Endothelial cell of umbilical vein (primary cell): ENCODE results near the gene PDE1A. TPM values are rescaled to one million over a fixed set of nuclear protein-coding genes. Genes with fewer than 3 reads are reported as not detected.

ENCODE experiments used
- BruUV-seq: library from RNA; stranded (reverse); fragments of 400-500 nt; replicated peaks from 2 replicates; lab custom pipeline; 2021; lab: Mats Ljungman, UMichigan
- CTCF ChIA-PET: fragments of 300-600, 350-600 bp; sonication (Branson Sonifier 250); formaldehyde crosslinking; loops from one replicate; lab custom pipeline; 2021; ENCODE audit warnings: antibody characterized with exemption, inconsistent platforms; lab: Charles Lee
- POLR2A ChIA-PET: fragments of 300-600, 350-600 bp; sonication (Branson Sonifier 250); formaldehyde crosslinking; loops from one replicate; lab custom pipeline; 2021; ENCODE audit warnings: antibody characterized with exemption, inconsistent platforms; lab: Charles Lee
- DNase-seq: peaks from one replicate; pipeline ENCODE4 v3.0.0-alpha.2; 2011; ENCODE audit warnings: low read depth, low spot score
- FAIRE-seq: peaks from 2 replicates; lab custom pipeline; 2011; peaks lifted over from hg19 to GRCh38; lab: Jason Lieb, UNC
- H2AFZ ChIP-seq: 2 replicates; pipeline ENCODE4 v1.6.0; 2012; ENCODE audit warnings: low read depth, low read length, control low read depth, inconsistent platforms
- H3K27ac ChIP-seq: 2 replicates; pipeline ENCODE4 v1.5.1; 2011; ENCODE audit warnings: low read depth, mild to moderate bottlenecking, control low read depth, low read length, moderate library complexity; ENCODE audit not compliant: insufficient read depth
- H3K27me3 ChIP-seq, 2 experiments: 2 replicates each; pipeline versions ENCODE4 v1.6.0 to v1.6.1; 2011; ENCODE audit warnings: low read length in 2 of 2, mixed read lengths in 1 of 2; ENCODE audit not compliant: control insufficient read depth in 2 of 2, insufficient read depth in 2 of 2
- H3K36me3 ChIP-seq, 2 experiments: 2 replicates in 1 of 2; 3 replicates in 1 of 2; pipeline ENCODE4 v1.5.1; 2011; ENCODE audit warnings: low read length in 2 of 2, mild to moderate bottlenecking in 1 of 2, moderate library complexity in 1 of 2; ENCODE audit not compliant: control insufficient read depth in 2 of 2, insufficient read depth in 2 of 2; ENCODE audit errors: extremely low read depth in 1 of 2
- H3K4me1 ChIP-seq: 3 replicates; pipeline ENCODE4 v1.5.1; 2011; ENCODE audit warnings: mild to moderate bottlenecking, low read length; ENCODE audit not compliant: control insufficient read depth, insufficient read depth; ENCODE audit errors: extremely low read depth
- H3K4me2 ChIP-seq: 2 replicates; pipeline ENCODE4 v1.6.1; 2011; ENCODE audit warnings: low read length, control low read depth, mixed read lengths; ENCODE audit not compliant: insufficient read depth
- H3K4me3 ChIP-seq, 3 experiments: fragments of 200-600 bp in 1 of 3; sonication (generic), shearing (Covaris generic) in 1 of 3; replicated peaks in 1 of 3; 2 replicates each; pipeline ENCODE4 v1.5.1; 2011 to 2016; ENCODE audit warnings: control low read depth in 3 of 3, low read length in 3 of 3, mild to moderate bottlenecking in 2 of 3, inconsistent platforms in 1 of 3, low read depth in 1 of 3, moderate library complexity in 1 of 3; ENCODE audit not compliant: insufficient read depth in 1 of 3
- H3K79me2 ChIP-seq: 2 replicates; pipeline ENCODE4 v1.6.0; 2012; ENCODE audit warnings: low read length, inconsistent platforms; ENCODE audit not compliant: control insufficient read depth, insufficient read depth
- H3K9ac ChIP-seq: replicated peaks from 2 replicates; pipeline ENCODE3; 2011; ENCODE audit warnings: low read length, control low read depth; ENCODE audit not compliant: insufficient read depth; ENCODE audit errors: extremely low read depth
- H3K9me1 ChIP-seq: replicated peaks from 3 replicates; pipeline ENCODE4 v1.6.0; 2011; ENCODE audit warnings: mild to moderate bottlenecking, low read length; ENCODE audit not compliant: control insufficient read depth, insufficient read depth; ENCODE audit errors: extremely low read depth
- H3K9me3 ChIP-seq: replicated peaks from 2 replicates; pipeline ENCODE4 v1.5.1; 2012; ENCODE audit warnings: low read length, inconsistent platforms; ENCODE audit not compliant: control insufficient read depth, insufficient read depth
- H4K20me1 ChIP-seq: replicated peaks from 2 replicates; pipeline ENCODE3; 2011; ENCODE audit warnings: mild to moderate bottlenecking, low read length; ENCODE audit not compliant: control insufficient read depth, insufficient read depth; ENCODE audit errors: extremely low read depth
- CTCF ChIP-seq, 2 donors: IDR thresholded peaks; 1 replicate in 1 of 2; 2 replicates in 1 of 2; pipeline ENCODE4 v1.5.1; 2011; ENCODE audit warnings: low read length in 2 of 2, mild to moderate bottlenecking in 2 of 2, moderate library complexity in 2 of 2, control low read depth in 1 of 2, inconsistent platforms in 1 of 2, low read depth in 1 of 2; ENCODE audit not compliant: insufficient read depth in 1 of 2; ENCODE audit errors: extremely low read depth in 1 of 2
- EZH2 ChIP-seq: IDR thresholded peaks from 2 replicates; pipeline ENCODE4 v1.6.1; 2012; ENCODE audit warnings: borderline replicate concordance, low read depth, mild to moderate bottlenecking, moderate library complexity, low read length, inconsistent platforms; ENCODE audit not compliant: severe bottlenecking
- FOS ChIP-seq: IDR thresholded peaks from 2 replicates; pipeline ENCODE4 v1.6.1; 2011; ENCODE audit warnings: mild to moderate bottlenecking, low read length, moderate library complexity, borderline replicate concordance; ENCODE audit not compliant: insufficient read depth
- GATA2 ChIP-seq: IDR thresholded peaks from 2 replicates; pipeline ENCODE4 v1.7.0; 2011; ENCODE audit warnings: low read depth, mild to moderate bottlenecking, moderate library complexity, mixed read lengths, low read length; ENCODE audit not compliant: insufficient read length, insufficient read depth
- JUN ChIP-seq: IDR thresholded peaks from 2 replicates; pipeline ENCODE4 v1.6.1; 2011; ENCODE audit warnings: borderline replicate concordance, low read depth; ENCODE audit not compliant: insufficient read length, insufficient read depth
- MAX ChIP-seq: IDR thresholded peaks from 2 replicates; pipeline ENCODE4 v1.6.1; 2011; ENCODE audit not compliant: insufficient read depth, insufficient read length
- MYC ChIP-seq: IDR thresholded peaks from one replicate; pipeline ENCODE4 v1.6.1; 2011; ENCODE audit warnings: mild to moderate bottlenecking, low read depth, low read length
- POLR2A ChIP-seq: IDR thresholded peaks from 2 replicates; pipeline ENCODE4 v1.6.1; 2012; ENCODE audit warnings: low read depth, mild to moderate bottlenecking, control low read depth, low read length
- POLR2AphosphoS5 ChIP-seq: IDR thresholded peaks from 2 replicates; pipeline ENCODE4 v1.6.1; 2012; ENCODE audit warnings: low read depth, mild to moderate bottlenecking, control low read depth, low read length, moderate library complexity; ENCODE audit not compliant: insufficient read depth
- dilution Hi-C: fragments of 300-500 bp; cut with MboI; formaldehyde crosslinking; loops from one replicate; pipeline ENCODE4 v1.15.0; 2019; ENCODE audit warnings: low sequenced_read_pairs; ENCODE audit not compliant: extremely low pct_ligation_motif_present
- intact Hi-C: fragments of 100-400 bp; cut with micrococcal nuclease; formaldehyde crosslinking; loops from one replicate; pipeline ENCODE4 v1.10.0; 2022
- polyA plus RNA-seq, 4 experiments: library from polyadenylated mRNA; depleted of rRNA in 3 of 4; stranded (reverse) in 3 of 4; unstranded in 1 of 4; fragments of >200 nt; gene quantifications; 2 replicates each; pipeline versions ENCODE4 v1.2.1 to v1.2.3, GENCODE V29; 2011 to 2012; ENCODE audit warnings: missing spikeins in 1 of 4
- total RNA-seq: library from RNA; stranded (reverse); gene quantifications from 2 replicates; pipeline ENCODE4 v1.2.3, GENCODE V29; 2021

Gene PDE1A
- total and polyA plus RNA-seq, 2 donors (not counting 3 experiments of a cell fraction or from before 2014, with no cell fraction given) = 0.43 to 0.49 TPM

- H4K20me1 ChIP-seq = no peaks in the 10 kb centered on the region
- no TSS peak for BruUV-seq
- H3K4me3 ChIP-seq = no peak overlapping the region
- H3K9me3 ChIP-seq = no peaks in the 10 kb centered on the region
- DNase-seq (no peak), FAIRE-seq (no peak)
- intact Hi-C loops = no loop called here
- no peaks in the 10 kb centered on the region for H3K79me2 ChIP-seq
- dilution Hi-C loops = no loop called here
- no peaks in the 10 kb centered on the region for H3K9me1 ChIP-seq
- TF ChIP-seq POLR2AphosphoS5 (no peak), MYC (no peak), JUN (no peak), EZH2 (no peak), GATA2 (no peak), FOS (no peak), POLR2A (no peak), MAX (no peak)
- H2AFZ ChIP-seq = no peak overlapping the region
- no peak overlapping the region for H3K27ac ChIP-seq
- ChIA-PET POLR2A (no interaction called here), CTCF (no interaction called here)
- H3K36me3 ChIP-seq = no peaks in the 10 kb centered on the region
- no peaks in the 10 kb centered on the region for H3K27me3 ChIP-seq
- no peak overlapping the region for H3K9ac ChIP-seq
- H3K4me1 ChIP-seq = no peaks in the 10 kb centered on the region
- no peak overlapping the region for H3K4me2 ChIP-seq
Measured at GRCh38 chr2:182193291-182193690, 233.5 kb downstream of the PDE1A start.

- H2AFZ ChIP-seq = no peak overlapping the region
- no peaks in the 10 kb centered on the region for H3K9me1 ChIP-seq
- no peak for TF ChIP-seq MAX
- no peak for TF ChIP-seq CTCF (IDR thresholded peaks at IDR 0.05; ENCODE audit: extremely low read depth in 1 of 2, insufficient read depth in 1 of 2, low read depth in 1 of 2, low read length in 2 of 2)
- no peak for TF ChIP-seq MYC
- no peak for TF ChIP-seq JUN
- TF ChIP-seq POLR2A = no peak
- no peak for TF ChIP-seq GATA2
- no peak for TF ChIP-seq POLR2AphosphoS5
- no peak for TF ChIP-seq EZH2
- no peak for TF ChIP-seq FOS
- H4K20me1 ChIP-seq = no peaks in the 10 kb centered on the region
- ChIA-PET POLR2A (no interaction called here), CTCF (interaction anchor here (0.7 to 9.1 kb wide), 5 partner anchors 9 to 458 kb away, joined by 3 to 203 read pairs (median 3); no protein-coding TSS in a partner anchor)
- no peak overlapping the region for H3K9ac ChIP-seq
- H3K27ac ChIP-seq = no peak overlapping the region
- no peak for DNase-seq
- no peak overlapping the region for H3K4me2 ChIP-seq
- intact Hi-C loops = no loop called here
- BruUV-seq = no TSS peak
- FAIRE-seq = no peak
- H3K36me3 ChIP-seq = no peaks in the 10 kb centered on the region
- no peaks in the 10 kb centered on the region for H3K27me3 ChIP-seq
- no peak overlapping the region for H3K4me3 ChIP-seq
- dilution Hi-C loops = no loop called here
- H3K79me2 ChIP-seq = no peaks in the 10 kb centered on the region
- no peaks in the 10 kb centered on the region for H3K9me3 ChIP-seq
- no peaks in the 10 kb centered on the region for H3K4me1 ChIP-seq
Measured at GRCh38 chr2:182191061-182191460, 235.8 kb downstream of the PDE1A start.
